HUES6 (cell line): ENCODE measurements around the gene ERI2.

ENCODE experiments used
- H3K27ac ChIP-seq: 2 replicates; pipeline ENCODE4 v1.7.0; 2013; ENCODE audit warnings: low read depth, mild to moderate bottlenecking, low read length, inconsistent platforms
- H3K27me3 ChIP-seq: 2 replicates; pipeline ENCODE4 v1.6.1; 2013; ENCODE audit warnings: low read length; ENCODE audit not compliant: control insufficient read depth, insufficient read depth
- H3K36me3 ChIP-seq: 2 replicates; pipeline ENCODE4 v1.6.1; 2013; ENCODE audit warnings: low read length; ENCODE audit not compliant: control insufficient read depth, insufficient read depth
- H3K4me1 ChIP-seq: 2 replicates; pipeline ENCODE4 v1.6.1; 2013; ENCODE audit warnings: low read length; ENCODE audit not compliant: control insufficient read depth, insufficient read depth
- H3K4me3 ChIP-seq: 2 replicates; pipeline ENCODE4 v1.5.1; 2013; ENCODE audit warnings: low read depth, low read length
- H3K9ac ChIP-seq: one replicate; pipeline ENCODE4 v1.6.1; 2013; ENCODE audit warnings: mild to moderate bottlenecking, low read length
- H3K9me3 ChIP-seq: 2 replicates; pipeline ENCODE4 v1.6.1; 2013; ENCODE audit warnings: low read depth, low read length; ENCODE audit not compliant: control insufficient read depth, insufficient read depth

ERI2 gene

DNA sequence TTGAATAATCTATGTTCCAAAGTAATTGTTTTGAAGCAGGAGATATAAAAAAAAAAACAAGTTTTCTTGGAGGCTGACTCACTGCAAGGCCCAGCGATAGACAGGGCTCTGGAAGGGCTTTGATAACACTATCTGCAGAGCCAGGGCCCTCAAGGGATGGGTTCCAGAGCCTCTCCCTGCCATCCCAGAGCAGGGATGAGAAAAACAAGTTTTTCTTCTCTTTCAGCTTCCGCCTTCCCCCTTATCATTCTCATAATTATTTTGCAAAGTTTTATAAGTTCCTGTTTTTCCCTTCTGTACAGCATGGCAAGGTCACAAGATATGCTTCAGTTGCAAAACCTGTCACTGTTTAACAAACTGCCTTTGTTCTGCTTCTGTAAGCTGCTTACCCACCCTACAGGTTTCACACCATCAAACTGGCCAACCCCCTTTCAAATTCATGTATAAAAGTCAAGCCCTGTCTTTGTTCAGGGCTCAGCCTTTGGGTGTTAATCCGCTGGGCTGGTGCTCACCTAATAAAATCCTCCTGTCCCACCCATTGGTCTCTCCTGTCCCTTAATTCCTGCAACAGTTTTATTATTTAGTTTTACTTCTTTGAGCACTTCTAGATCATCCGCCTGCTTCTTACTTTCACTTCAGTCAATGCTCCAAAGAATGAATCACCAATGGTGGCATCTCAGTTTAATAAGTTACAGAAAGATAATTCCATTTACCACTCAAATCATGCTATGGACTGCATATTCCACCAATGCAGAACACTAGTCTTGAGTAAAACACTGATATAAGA is 59.0 kb downstream of the ERI2 start:
- Histone ChIP-seq H3K9ac (no peak overlapping the region), H3K27me3 (no peaks in the 10 kb centered on the region), H3K4me1 (no peaks in the 10 kb centered on the region), H3K36me3 (no peaks in the 10 kb centered on the region), H3K4me3 (no peak overlapping the region), H3K27ac (no peak overlapping the region), H3K9me3 (peaks cover 18% of the 10 kb centered on the region)

GRCh38 chr16:20746461-20746860 is 59.8 kb downstream of the ERI2 start:
- Histone ChIP-seq H3K9me3 (peaks cover 19% of the 10 kb centered on the region), H3K4me3 (no peak overlapping the region), H3K36me3 (no peaks in the 10 kb centered on the region), H3K4me1 (0 out of 2 replicates have a peak, but pooled peaks cover 3% of the 10 kb centered on the region), H3K27ac (no peak overlapping the region), H3K9ac (no peak overlapping the region), H3K27me3 (no peaks in the 10 kb centered on the region)
